Measurements from ENCODE around the gene DENND2A.
"Not testable (repeated sequence)": the region's sequence is repeated elsewhere in the genome, so short reads cannot be mapped to it uniquely, and the experiment has no call there.

The DENND2A gene

DNA sequence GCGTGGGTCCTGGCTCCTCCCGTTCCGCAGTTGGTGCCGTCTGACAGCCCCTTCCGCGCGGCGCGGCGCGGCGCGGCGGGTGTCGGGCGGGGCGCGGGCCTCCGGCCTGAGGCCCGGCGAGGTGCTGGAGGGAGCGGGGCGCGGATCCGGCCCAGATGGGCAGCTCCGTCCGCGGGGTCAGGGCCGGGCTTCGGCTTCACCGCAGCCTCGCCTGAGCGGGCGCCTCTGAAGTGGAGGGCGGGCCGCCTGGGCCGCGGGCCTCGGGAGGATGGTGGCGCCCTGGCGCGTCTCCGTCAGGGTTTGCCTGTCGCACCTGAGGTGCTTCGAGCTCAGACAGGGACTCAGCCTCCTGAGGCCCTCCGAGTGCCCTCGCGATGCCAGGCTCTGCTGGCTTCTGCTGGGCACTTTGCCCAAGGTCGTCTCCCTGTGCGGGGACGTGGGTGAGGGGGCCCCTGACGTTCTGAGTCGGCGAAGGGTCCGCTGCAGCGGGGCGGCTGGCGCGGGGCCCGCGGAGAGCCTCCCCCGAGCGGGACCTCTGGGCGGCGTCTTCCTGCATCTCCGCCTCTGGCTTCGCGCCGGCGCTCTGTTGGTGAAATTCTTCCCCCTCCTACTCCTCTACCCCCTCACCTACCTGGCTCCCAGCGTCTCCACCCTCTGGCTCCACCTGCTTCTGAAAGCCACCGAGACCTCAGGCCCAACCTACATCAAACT, 32.6 kb upstream of the DENND2A start:
- peak; percentile 87 for DNase-seq

DNA sequence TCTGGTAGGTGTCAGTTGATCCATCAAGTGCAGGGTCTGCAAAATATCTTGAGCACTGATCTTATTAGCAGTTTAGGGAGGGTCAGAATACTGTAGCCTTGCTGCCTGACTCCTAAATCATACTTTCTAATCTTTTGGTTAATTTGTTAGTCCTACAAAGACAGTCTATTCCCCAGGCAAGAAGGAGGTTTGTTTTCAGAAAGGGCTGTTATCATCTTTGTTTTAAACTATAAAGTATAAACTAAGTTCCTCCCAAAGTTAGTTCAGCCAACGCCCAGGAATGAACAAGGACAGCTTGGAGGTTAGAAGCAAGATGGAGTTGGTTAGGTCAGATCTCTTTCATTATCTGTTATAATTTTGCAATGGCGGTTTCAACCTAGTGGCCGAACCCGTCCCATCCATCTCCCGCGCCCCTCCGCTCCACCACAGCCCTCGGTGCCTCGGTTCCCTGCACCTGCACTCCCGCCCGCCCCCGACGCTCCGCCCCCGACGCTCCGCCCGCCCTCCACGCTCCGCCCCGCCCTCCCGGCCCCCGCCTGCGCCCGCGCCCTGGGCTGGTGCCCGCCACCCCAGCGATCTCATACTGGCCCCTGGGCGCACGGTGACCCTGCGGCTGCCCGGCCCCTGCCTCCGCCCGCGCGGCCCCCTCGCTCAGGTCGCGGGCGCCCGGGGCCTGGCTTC, 31.9 kb upstream of the DENND2A start, which contains the start of gene ADCK2:
Gene ADCK2, plus strand, starts transcription at position 564 of the 681 bp plus-strand sequence. CDS start 386 bp downstream, outside the sequence.
- peak; percentile 42 for DNase-seq

DNA sequence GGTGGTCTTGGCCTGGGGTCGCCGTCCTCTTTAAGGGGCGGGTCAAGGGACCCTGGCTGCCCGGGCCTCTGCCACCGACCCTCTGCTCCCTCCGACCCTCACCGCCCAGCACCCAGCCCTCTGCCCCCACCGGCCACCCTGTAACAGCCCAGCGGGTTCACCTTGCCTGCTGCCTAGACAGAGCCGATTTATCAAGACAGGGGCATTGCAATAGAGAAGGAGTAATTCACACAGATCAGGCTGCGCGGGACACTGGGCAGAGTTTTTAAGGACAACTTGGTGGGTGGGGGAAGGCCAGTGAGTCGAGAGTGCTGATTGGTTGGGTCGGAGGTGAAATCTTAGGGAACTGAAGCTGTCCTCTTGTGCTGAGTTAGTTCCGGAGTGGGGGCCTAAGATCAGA, 31.4 kb upstream of the DENND2A start:
- DNase-seq, result no peak

DNA sequence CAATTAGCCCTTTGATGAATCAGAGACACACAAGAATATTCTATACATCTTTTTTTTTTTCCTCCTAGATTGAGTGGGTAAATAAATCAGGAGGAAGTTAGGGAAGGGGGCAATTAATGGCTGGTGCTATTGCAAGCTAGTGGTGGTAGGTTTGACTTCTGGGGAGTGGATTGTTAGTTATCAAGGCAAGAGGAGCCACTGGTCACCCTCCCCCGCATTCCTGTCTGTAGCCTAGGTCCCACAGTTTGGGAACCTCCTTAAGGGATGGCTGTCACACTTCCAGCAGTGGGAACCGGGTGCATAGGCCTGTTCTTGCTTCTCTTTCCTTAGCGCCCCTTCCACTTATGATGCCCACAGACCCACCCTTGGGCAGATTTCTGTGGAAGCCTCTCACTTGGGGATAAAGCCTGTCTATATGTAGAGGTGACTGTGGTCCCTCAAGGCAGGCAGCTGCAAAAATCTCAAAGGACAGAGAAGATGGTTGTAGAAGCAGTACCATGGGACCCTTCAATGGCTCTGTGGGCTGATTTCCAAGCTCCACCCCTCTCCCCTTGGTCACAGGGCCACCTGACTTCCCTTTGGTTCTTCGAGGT, 29.8 kb upstream of the DENND2A start:
- no peak for DNase-seq

DNA sequence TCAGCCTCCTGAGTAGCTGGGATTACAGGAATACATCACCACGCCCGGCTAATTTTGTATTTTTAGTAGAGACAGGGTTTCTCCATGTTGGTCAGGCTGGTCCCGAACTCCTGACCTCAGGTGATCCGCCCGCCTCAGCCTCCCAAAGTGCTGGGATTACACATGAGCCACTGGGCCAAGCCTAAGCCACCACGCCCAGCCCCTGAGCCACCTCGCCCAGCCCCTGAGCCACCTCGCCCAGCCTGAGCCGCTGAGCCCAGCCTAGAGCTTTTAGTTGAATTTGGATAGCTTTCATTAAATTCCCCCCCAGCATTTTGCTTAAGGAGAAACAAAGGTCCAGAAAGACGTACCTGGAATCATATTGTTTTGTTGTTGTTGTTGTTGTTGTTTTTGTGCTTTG, 29.2 kb upstream of the DENND2A start:
- DNase-seq, result not testable (repeated sequence)

DNA sequence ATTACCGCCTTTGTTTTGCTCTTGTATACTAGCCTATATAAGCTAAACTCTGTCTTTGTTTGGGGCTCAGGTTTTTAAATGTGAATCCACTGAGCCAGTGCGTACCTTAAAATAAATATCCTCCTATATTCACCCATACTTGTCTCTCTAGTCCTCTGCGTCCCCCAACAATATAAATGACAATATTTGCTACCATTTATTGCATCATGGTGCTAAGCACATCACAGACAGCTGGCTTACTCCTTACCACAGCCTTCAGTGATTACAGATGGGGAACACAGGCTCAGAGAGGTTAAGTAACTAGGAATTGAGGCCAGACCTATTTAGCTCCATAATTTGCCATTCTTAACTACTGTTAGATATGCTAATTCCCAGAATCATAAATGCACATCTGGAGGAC, 28.7 kb upstream of the DENND2A start:
- no peak for DNase-seq

DNA sequence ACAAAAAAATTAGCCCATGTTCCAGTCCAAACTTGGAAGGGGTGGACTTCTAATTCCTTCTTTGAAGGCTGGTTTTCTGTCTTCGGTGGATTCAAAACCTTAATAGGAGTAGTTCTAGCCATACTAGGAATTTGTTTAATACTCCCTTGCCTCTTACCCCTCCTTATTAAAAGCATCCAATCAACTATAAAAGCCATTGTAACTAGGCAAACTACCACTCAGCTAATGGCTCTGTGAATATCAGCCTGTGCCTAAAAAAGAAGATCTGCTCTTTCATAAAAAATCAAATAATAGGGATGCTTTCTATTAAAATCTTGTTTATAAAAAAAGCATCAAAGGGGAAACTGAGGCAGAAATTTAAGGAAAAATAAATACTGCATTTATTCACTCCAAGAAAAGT, 28.0 kb upstream of the DENND2A start:
- no peak for DNase-seq

DNA sequence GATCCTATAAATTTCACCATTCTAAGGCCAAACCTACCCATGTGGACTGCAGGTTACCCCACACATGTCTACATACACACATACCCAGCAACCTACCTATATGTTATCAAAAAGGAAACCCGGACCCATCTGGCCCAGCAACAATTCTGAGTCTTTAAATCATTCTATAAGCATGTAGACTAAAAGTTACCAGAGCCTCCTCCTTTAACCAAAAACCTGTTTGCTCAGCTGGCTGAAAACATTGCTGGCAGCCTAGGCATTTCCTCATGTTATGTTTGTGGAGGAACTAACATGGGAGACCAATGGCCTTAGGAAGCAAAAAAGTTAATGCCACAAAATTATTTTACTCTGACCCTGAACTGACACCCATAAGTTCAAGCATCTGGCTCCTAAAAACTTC, 26.9 kb upstream of the DENND2A start:
- DNase-seq, result no peak

DNA sequence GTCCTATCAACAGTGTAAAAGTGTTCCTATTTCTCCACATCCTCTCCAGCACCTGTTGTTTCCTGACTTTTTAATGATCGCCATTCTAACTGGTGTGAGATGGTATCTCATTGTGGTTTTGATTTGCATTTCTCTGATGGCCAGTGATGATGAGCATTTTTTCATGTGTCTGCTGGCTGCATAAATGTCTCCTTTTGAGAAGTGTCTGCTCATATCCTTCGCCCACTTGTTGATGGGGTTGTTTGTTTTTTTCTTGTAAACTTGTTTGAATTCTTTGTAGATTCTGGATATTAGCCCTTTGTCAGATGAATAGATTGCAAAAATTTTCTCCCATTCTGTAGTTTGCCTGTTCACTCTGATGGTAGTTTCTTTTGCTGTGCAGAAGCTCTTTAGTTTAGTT, 22.3 kb upstream of the DENND2A start:
- DNase-seq, result not testable (repeated sequence)

DNA sequence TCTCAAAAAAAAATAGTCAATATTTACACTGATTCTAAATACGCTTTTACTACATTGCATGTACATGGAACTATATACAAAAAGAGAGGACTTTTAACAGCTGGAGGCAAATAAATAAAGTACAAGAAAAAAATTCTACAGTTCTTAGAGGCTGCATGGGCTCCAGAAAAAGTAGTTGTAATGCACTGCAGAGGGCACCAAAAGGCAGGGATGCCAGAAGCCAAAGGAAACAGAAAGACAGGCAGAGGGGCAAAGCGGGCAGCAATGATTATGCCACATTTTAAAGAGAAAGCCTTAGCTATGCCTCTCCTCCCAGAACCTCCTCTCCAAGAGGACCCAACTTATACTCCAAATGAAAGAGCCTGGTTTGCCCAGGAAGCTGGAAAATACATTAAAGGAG, 20.5 kb upstream of the DENND2A start:
- DNase-seq, result no peak

DNA sequence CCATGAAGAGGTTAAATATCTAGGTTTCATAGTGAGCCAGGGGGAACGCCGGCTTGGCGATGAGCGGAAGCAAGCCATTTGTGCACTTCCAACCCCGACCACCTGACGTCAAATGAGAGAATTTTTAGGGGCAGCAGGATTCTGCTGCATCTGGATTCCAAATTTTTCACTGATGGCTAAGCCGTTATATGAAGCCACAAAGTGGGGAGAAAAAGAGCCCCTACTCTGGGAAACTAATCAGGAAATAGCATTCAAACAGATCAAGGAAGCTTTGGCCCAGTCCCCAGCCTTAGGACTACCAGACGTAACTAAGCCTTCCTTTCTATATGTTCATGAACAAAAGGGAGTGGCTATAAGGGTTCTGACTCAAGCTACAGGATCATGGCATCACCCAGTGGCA, 19.2 kb upstream of the DENND2A start:
- DNase-seq, result no peak

DNA sequence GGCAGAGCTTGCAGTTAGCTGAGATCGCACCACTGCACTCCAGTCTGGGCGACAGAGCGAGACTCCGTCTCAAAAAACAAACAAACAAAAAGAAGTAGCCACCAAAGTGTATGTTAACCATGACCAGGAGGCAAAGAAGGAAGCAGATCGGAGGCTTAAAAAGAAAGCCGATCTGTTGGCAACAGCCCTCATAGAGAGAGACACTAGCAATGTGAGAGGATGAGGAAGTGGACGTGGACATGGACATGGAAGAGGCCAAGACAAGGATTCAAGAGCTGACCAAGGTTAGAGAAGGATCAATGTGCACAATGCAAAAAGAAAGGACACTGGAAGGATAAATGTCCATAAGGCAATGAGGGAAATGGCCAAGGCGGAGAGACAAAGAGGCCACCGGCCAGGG, 17.3 kb upstream of the DENND2A start:
- no peak for DNase-seq

DNA sequence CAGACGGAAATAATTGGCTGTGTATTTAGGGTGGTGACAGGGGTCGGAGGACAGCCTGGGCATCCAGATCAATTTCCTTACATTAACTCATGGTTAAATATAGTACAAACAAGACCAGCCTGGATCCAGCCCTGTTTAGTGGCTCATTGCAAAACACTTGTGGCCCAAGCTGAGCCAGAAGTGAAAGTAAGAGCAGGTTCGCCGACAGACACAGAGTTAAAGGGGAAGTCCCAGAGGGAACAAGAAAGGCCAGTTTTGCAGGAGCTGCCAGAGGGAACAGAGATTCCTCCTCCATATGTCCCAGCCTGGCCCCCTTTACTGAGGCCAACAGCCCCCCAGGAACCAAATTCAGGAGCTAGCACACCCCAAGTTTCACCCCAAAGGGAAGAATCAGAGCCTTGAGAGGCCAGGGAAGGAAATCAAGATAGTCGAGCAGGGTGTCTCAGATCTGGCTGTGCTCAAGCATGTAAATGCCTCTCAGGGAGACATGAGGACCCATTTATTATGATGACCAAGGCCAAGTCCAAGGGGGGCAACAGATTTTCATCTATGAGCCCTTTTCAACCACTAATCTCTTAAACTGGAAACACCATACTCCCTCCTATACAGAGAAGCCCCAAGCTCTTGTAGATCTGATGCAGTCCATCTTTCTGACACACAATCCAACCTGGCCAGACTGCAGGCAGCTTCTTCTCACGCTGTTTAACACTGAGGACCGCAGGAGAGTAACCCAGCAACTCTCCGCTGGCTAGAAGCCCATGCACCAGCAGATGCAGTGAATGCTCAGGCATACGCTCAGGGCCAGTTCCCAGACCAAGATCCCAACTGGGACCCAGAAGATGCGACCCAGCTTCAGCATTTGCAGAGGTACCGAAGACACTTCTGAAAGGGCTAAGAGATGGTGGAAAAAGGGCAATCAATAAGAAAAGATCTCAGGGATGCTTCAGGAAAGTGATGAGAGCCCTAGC, 16.2 kb upstream of the DENND2A start:
- no peak for DNase-seq

DNA sequence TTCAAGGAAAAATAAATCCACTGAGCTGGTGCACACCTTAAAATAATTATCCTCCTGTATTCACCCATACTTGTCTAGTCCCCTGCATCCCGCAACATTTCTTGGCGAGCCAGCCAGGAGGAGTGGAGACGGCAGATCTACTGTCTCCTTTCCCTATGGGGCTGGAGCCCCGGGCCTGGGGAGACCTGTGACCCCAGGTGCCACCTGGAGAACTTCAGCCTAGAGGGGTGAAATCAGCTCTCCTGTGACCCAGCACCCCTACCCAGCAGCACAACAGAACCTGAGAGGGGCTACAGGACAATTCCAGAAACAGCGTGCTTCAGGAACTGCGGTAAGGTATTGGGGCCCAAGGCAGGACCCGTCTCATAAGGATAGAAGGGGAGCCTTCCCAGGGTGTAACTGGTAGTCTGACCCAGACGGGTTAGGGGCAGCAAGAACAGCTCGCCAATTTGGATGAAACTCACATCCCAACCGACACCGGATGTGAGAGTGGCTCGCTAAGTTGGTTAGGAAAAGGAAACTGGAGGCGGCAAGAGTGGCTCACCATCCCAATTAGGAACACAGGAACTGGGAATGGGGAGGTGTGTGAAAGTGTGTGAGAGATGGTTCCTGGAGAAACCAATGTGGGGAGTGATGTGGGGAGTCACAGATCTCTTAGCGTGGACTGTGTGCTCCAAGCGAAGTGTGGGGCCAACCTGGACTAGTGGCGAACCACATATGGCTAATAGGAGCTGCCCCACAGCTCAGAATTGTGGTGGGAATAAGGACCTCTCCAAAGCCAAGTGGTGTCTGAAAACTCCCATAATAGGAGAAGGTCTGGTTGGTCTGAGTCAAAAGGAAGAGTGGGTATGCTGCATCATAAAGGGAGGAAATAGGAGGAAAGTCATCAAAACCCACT, 15.1 kb upstream of the DENND2A start:
- no peak for DNase-seq

DNA sequence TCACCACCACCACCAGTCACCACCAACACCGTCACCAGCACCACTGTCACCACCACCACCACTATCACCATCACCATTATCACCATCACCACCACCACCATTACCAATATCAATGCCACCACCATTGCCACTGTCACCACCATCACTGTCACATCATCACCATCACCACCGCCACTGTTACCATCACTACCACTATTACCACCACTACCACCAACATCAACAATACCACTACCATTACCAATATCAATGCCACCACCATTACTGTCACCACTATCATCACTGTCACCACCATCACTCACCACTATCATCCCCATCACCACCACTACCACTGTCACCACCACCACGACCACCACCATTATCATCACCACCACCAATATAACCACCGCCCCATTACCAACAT, 14.0 kb upstream of the DENND2A start:
- DNase-seq, result no peak

DNA sequence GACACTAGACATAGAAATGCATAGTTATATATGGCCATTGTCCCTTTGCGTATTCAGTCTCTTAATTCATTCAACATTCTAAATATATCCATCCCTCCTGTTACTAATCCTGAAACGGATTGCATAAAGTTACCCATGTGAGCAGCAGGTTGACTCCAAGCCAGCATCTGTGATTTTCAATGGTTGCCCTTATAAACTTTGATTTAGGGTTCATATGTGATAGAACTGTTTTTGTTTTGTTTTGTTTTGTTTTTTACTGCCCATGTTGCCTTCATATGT, 13.4 kb upstream of the DENND2A start:
- DNase-seq, result no peak

DNA sequence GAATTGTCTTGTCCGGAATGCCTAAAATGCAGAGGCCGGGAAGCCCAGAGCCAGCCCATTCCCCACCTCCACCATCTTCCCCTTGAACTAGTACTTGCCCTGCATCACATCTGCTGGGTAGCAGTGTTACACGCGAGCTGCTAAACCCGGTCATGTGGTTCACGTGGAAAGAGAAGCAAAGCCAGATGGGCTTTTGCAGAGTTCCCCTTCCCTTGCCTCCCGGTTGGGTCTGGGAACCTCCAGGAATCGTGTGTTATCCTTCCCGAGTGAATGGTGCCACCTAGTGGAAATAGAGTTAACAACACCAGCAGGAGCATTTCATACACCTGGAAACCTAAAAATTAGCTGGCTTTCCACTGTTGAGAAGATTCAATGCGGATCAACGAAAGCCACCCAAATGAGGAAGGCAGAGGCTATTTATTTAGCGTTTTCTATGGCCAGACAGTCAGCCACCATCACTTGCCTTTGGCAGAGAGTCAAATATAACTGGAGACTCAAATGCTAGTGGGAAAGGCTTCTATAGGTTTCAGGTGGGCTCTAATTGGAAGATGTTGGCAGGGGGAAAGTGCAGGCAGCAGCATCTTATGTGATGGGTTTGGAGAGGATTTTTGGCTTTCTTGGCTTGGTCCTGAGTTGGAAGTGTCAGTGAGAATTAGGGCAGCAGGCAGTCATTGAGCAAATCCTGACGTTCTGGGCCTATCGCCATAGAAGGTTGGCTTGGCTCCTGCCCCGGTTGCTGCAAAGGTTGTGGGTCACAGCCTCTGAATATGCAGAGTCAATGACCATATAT, 12.9 kb upstream of the DENND2A start:
- peak; percentile 78 for DNase-seq

DNA sequence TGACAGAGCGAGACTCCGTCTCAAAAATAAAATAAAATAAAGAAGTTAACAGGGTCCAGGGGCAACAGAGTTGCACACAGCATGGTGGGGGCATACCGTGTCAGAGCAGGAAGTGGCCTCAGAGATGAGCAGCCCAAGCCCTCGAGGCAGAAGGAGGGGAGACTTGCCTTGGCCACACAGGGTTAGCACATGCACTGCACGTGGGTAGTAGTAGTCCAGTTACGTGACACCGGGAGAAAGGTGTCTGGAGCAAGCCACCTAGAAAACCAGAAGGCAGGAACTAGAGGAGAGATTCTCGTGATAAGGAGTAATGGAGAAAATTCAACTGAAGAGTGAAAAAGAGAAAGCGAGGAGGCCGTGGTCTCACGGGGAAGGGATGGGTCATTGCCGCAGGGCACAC, 9.8 kb upstream of the DENND2A start:
- no peak for DNase-seq

DNA sequence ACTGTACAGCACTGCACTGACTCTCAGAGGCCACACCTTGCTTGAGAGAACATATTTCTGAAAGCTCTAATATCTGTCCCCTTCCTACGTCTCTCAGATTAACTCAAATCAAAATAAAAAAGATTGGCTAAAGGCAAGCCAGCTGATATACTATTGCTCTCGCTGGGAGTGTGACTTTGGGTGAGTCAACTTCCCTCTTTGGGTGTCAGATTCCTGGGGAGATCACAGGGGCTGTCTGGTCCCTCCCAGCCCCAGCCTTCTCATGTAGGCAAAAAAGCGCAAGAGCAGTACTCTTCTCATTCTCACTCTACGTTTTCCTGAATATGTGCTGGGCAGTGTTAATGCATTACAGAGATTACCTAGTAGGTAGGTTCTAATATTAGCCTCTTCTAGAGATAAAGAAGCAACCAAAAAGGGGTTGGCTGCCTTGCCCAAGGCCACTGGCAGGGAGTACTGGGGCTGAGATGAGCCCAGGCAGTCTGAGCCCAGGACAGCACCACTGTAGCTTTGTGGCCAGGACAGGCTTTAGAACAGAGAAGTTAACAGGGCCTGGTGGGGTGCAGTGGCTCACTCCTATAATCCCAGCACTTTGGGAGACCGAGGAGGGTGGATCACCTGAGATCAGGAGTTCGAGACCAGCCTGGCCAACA, 9.1 kb upstream of the DENND2A start:
- DNase-seq, result no peak

DNA sequence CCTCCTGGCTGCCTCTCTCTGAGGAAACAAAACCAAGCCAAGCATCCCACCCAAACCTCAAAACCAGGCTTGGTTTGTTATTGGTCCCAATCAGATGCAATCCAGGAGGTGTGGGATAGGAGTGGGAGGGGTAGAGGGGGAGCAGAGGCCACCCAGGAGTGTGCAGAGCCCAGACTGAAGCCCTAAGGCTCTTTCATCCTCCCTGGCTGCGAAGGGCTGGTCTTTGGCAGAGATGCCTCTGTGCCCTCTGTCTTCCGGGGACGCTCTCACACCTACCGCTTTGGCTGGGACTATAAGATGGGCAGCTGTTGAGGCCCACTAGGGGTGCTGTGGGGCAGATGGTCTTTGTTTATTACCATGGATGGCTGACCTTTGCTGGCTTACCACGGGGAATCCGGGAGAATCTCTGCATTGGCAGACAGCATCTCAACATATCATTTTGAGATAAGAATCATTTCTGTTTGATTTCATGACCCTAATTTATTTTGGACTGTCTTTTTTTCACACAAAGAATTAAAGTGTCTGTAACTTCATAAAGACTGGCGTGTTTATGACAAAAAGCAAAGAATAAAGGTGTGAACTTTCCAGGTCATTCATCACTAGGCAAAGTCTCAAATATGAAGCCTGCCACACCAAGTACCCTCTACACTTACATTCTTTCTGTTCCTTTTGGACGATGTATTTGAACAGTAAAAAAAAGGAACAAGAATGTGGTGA, 6.5 kb upstream of the DENND2A start:
- DNase-seq, result peak; percentile 38
